Measurements from ENCODE around the gene PACS1.
"Not testable (repeated sequence)": the region's sequence is repeated elsewhere in the genome, so short reads cannot be mapped to it uniquely, and the experiment has no call there.

PACS1 gene

DNA sequence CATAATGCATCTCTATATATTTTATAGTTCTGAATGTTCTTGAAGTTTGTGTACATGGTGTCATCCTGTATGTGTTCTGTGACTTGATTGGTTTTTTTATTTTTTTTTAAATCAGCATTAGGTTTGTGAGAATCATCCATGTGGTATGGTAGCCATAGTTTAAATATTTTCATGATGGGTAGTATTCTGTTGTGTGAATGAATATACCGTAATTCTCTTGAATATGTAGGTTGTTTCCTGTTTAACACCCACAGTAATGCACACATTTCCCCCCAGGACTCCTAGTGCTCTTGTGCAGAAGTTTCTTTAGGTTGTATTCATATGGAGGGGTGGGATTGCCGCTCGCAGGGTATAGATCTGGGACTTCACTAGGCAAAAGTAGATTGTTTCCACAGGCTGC lies 2.0 kb downstream of the PACS1 start:
- no peak for FAIRE-seq
- TF ChIP-seq PAX5 (IDR thresholded peaks at IDR 0.05; ENCODE audit: insufficient read depth, low read length, severe bottlenecking), result no peak
- TF ChIP-seq POLR2AphosphoS5 (IDR thresholded peaks at IDR 0.05; ENCODE audit: low read depth, low read length), result no peak
- no peak for TF ChIP-seq SPI1 (IDR thresholded peaks at IDR 0.05; ENCODE audit: low read depth, low read length)
- no peak for TF ChIP-seq POU2F2 (IDR thresholded peaks at IDR 0.05; ENCODE audit: low read depth, low read length)
- no peak for TF ChIP-seq TAF1 (IDR thresholded peaks at IDR 0.05; ENCODE audit: low read depth, low read length)
- TF ChIP-seq POLR2A (IDR thresholded peaks at IDR 0.05; ENCODE audit: low read depth, low read length), result no peak
- DNase-seq (ENCODE audit: insufficient read length, low spot score), result no peak

DNA sequence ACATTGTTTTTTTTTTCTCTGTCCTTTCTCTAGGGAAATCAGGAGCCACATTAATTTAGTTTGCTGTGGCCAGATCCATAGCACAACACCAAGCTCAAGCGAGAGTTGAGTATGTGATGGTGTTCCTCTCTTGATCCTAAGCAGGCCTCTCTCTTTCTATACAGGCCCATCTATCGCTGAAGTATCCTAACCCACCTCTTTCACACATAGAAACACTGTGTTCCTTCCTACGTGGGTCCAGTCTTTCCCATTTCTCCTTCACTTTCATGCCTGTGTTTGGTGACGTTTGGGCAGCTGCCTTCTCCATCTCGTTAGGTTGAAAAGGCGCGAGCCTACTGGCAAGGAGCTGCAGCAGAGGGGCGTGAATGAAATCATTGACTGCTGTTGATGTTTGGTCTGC lies 2.4 kb downstream of the PACS1 start:
- FAIRE-seq, result no peak
- TF ChIP-seq POLR2AphosphoS5 (IDR thresholded peaks at IDR 0.05; ENCODE audit: low read depth, low read length) (no peak), POU2F2 (IDR thresholded peaks at IDR 0.05; ENCODE audit: low read depth, low read length) (no peak), PAX5 (IDR thresholded peaks at IDR 0.05; ENCODE audit: insufficient read depth, low read length, severe bottlenecking) (no peak), TAF1 (IDR thresholded peaks at IDR 0.05; ENCODE audit: low read depth, low read length) (no peak), POLR2A (IDR thresholded peaks at IDR 0.05; ENCODE audit: low read depth, low read length) (no peak), SPI1 (IDR thresholded peaks at IDR 0.05; ENCODE audit: low read depth, low read length) (no peak)

DNA sequence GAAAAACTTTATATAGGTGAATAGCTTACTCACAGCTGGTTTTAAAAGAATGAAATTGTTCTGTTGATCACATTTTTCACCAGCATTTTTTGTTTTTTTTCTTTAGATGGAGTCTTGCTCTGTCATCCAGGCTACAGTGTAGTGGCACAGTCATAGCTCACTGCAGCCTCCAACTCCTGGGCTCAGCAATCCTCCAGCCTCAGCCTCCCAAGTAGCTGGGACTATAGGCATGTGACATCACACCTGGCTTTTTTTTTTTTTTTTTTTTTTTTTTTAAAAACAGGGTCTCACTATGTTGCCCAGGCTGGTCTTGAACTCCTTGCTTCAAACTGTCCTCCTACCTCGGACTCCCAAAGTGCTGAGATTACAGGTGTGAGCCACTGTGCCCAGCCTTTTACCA lies 3.6 kb downstream of the PACS1 start:
- FAIRE-seq, result no peak
- DNase-seq (ENCODE audit: insufficient read length, low spot score), result no peak
- TF ChIP-seq POLR2A (IDR thresholded peaks at IDR 0.05; ENCODE audit: low read depth, low read length) (no peak), SPI1 (IDR thresholded peaks at IDR 0.05; ENCODE audit: low read depth, low read length) (no peak), TAF1 (IDR thresholded peaks at IDR 0.05; ENCODE audit: low read depth, low read length) (no peak), POLR2AphosphoS5 (IDR thresholded peaks at IDR 0.05; ENCODE audit: low read depth, low read length) (no peak), POU2F2 (IDR thresholded peaks at IDR 0.05; ENCODE audit: low read depth, low read length) (no peak), PAX5 (IDR thresholded peaks at IDR 0.05; ENCODE audit: insufficient read depth, low read length, severe bottlenecking) (no peak)

More for the DNA sequence above, 2.4 kb downstream of the PACS1 start:
- DNase-seq (ENCODE audit: insufficient read length, low spot score), result no peak

DNA sequence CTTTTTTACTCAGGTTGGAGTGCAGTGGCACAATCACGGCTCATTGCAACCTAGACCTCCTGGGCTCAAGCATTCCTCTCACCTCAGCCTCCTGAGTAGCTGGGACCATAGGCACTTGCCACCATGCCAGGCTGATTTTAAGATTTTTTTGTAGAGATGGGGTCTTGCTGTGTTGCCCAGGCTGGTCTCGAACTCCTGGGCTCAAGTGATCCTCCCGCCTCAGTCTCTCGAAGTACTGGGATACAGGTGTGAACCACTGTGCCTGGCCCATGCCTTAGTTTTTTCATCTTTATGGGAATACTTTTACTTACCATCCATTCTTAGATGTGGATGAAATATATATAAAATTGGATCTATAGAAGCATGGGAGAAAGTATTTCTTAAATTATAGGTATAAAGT lies 5.2 kb downstream of the PACS1 start:
- DNase-seq (ENCODE audit: insufficient read length, low spot score) (no peak), FAIRE-seq (no peak)
- TF ChIP-seq PAX5 (IDR thresholded peaks at IDR 0.05; ENCODE audit: insufficient read depth, low read length, severe bottlenecking), result no peak
- TF ChIP-seq POU2F2 (IDR thresholded peaks at IDR 0.05; ENCODE audit: low read depth, low read length), result no peak
- TF ChIP-seq POLR2AphosphoS5 (IDR thresholded peaks at IDR 0.05; ENCODE audit: low read depth, low read length), result no peak
- no peak for TF ChIP-seq POLR2A (IDR thresholded peaks at IDR 0.05; ENCODE audit: low read depth, low read length)
- TF ChIP-seq TAF1 (IDR thresholded peaks at IDR 0.05; ENCODE audit: low read depth, low read length), result no peak
- no peak for TF ChIP-seq SPI1 (IDR thresholded peaks at IDR 0.05; ENCODE audit: low read depth, low read length)

DNA sequence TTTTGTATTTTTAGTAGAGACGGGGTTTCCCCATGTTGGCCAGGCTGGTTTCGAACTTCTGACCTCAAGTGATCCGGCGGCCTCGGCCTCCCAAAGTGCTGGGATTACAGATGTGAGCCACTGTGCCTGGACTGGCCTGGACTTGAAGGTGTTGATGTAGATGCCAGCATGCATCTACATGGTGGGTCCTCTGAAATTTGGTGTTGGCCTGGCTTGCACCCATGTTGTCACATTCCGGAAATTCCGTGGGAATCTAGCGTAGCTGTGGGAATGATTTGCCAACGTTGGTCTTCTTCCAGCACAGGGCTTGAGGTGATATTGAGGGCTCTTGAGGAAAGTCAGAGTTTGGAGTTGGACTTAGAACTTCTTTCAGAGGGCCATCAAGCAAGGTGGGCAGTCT lies 6.5 kb downstream of the PACS1 start:
- DNase-seq (ENCODE audit: insufficient read length, low spot score) (no peak), FAIRE-seq (no peak)
- TF ChIP-seq SPI1 (IDR thresholded peaks at IDR 0.05; ENCODE audit: low read depth, low read length), result no peak

DNA sequence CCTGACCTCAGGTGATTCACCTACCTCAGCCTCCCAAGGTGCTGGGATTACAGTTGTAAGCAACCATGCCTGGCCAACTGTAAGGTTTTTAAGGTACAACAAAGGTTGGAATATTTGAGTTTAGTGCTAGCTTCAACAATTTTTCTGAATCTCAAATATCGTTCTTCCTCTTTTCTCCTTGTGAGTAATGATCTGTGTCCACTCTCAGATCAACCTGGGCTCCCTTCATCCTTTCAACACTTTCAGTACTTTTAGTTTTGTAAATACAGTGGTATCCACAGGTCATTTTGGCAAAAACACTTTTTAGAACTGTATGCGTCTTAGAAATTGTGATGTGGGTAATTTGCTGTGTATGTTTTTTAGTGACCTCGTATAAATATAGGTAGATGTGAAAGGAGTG lies 7.9 kb downstream of the PACS1 start:
- no peak for DNase-seq (ENCODE audit: insufficient read length, low spot score)
- TF ChIP-seq POLR2AphosphoS5 (IDR thresholded peaks at IDR 0.05; ENCODE audit: low read depth, low read length), result no peak
- no peak for TF ChIP-seq POLR2A (IDR thresholded peaks at IDR 0.05; ENCODE audit: low read depth, low read length)
- TF ChIP-seq PAX5 (IDR thresholded peaks at IDR 0.05; ENCODE audit: insufficient read depth, low read length, severe bottlenecking), result no peak
- no peak for TF ChIP-seq SPI1 (IDR thresholded peaks at IDR 0.05; ENCODE audit: low read depth, low read length)
- no peak for FAIRE-seq

DNA sequence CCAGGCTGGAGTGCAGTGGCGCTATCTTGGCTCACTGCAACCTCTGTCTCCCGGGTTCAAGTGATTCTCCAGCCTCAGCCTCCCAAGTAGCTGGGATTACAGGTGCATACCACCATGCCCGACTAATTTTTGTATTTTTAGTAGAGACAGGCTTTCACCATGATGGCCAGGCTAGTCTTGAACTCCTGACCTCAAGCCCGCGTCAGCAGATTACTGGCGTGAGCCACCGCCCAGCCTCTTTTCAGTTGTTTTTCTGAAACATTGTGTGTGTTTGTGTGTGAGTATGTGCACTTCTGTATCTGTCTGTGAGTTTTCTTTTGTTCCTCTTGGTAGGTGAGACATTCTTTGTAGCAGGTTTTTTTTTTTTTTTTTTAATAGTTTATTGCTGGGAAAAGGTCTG lies 8.9 kb downstream of the PACS1 start:
- DNase-seq (ENCODE audit: insufficient read length, low spot score); FAIRE-seq: not testable (repeated sequence)

DNA sequence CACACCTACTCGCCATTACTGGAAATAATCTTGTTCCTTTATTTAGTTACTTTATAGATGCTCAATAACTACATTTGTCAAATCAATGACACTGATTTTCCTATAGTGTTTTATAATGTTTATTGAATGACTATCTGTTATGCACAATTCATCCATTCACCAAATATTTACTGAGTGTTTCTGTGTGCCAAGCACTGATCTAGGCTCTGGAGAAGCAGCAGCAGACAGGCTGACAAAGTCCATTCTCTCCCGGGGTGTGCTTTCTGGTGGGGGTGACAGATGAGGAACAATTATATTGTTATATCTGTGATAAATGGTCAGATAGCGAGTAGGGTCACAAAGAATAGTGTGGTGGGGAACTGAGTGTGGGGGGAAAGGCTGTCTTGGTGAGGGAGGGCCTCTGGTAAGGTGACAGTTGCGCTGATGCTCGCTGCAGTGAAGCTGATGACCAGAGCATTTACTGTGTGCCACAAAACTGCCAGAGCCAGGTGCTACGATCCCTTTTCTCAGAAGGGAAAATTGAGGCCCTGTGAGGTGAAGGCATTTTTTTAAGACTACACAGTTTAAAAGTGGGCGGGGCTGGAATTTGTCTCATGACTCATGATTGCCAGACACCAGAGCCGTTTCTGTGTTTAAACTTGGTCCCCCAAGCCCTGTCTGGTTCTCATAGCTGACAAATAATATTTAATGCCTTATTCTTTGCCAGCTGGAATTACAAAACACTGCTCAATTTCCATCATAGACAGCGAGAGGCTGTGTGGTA lies 10.2 kb downstream of the PACS1 start:
- no peak for DNase-seq (ENCODE audit: insufficient read length, low spot score)
- FAIRE-seq, result no peak
- no peak for TF ChIP-seq TAF1 (IDR thresholded peaks at IDR 0.05; ENCODE audit: low read depth, low read length)
- no peak for TF ChIP-seq POU2F2 (IDR thresholded peaks at IDR 0.05; ENCODE audit: low read depth, low read length)
- no peak for TF ChIP-seq SPI1 (IDR thresholded peaks at IDR 0.05; ENCODE audit: low read depth, low read length)
- TF ChIP-seq POLR2A (IDR thresholded peaks at IDR 0.05; ENCODE audit: low read depth, low read length), result no peak
- no peak for TF ChIP-seq PAX5 (IDR thresholded peaks at IDR 0.05; ENCODE audit: insufficient read depth, low read length, severe bottlenecking)
- TF ChIP-seq POLR2AphosphoS5 (IDR thresholded peaks at IDR 0.05; ENCODE audit: low read depth, low read length), result no peak

DNA sequence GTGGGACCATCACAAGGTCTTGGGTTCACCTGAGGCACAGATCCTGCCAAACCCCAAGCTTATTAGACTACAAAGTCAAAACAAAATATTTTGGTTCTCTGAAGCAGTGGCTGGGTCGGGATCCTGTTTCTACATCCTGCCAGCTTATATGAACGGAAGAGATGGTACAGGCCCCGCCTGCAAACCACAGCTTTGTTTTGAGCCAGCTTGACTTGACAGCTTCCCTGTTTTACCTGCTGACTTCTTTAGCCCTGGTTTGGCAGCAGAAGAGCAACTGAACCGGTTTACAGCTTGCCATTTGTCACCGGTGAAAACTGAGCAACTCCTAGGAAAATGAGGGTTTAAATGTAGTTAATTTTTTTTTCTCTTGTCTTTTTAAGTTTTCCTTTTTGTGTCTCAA lies 11.4 kb downstream of the PACS1 start:
- DNase-seq (ENCODE audit: insufficient read length, low spot score), result peak; percentile 42
- peak; percentile 76 for FAIRE-seq
- TF ChIP-seq POLR2A (IDR thresholded peaks at IDR 0.05; ENCODE audit: low read depth, low read length) (no peak), POLR2AphosphoS5 (IDR thresholded peaks at IDR 0.05; ENCODE audit: low read depth, low read length) (no peak), POU2F2 (IDR thresholded peaks at IDR 0.05; ENCODE audit: low read depth, low read length) (no peak), PAX5 (IDR thresholded peaks at IDR 0.05; ENCODE audit: insufficient read depth, low read length, severe bottlenecking) (no peak), SPI1 (IDR thresholded peaks at IDR 0.05; ENCODE audit: low read depth, low read length) (peak; percentile 4; the same call in 1 of the 2 replicates)

DNA sequence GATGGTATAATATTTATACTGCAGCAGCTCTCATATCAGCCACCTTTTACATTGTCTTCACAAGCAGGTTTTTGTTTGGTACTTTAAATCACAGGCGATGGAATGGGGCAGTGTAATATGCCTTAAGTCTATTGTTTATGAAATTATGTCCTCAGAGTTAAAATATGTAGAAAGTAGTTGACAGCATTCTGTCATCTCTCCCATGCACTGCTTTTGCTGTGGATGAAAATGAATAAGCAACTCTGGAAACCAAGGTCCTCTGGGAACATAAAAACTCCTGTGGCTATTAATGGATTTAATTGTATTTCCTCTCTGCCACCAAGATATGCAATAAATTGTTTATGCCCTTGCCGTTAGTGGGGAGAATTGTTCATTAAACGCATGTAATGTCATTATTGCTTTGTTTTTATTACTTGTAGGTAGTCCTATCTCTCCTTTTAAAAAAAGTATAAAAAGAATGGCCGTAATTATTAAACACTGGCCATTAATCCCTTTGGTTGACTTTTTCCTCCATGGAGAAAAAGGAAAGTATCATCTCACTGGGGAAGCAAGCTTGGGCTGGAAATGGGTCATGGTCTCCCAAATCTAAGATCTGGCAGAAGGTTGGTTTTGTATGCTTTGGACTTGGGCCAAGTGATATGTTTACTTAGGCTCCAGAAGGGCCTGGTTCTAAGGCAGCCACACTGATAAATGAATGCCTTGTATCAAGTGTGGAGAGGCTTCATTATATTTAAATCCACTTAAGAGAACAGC lies 13.1 kb downstream of the PACS1 start:
- DNase-seq (ENCODE audit: insufficient read length, low spot score) (no peak), FAIRE-seq (no peak)
- no peak for TF ChIP-seq TAF1 (IDR thresholded peaks at IDR 0.05; ENCODE audit: low read depth, low read length)

Data from GM12891 (cell line).